Skeletal muscle tissue (tissue), 5 donors: ENCODE results near the gene HMGA1. TPM values are rescaled to one million over a fixed set of nuclear protein-coding genes. Genes with fewer than 3 reads are reported as not detected.
A peak's percentile ranks its signal among the peaks of the same experiment; 100 is the strongest.

Experiments
- H3K27ac ChIP-seq: one replicate; pipeline ENCODE4 v1.7.0; 2013; ENCODE audit warnings: mild to moderate bottlenecking, low read depth, low read length, inconsistent platforms
- H3K27me3 ChIP-seq, 3 donors: one replicate each; pipeline ENCODE4 v1.7.0; 2013; ENCODE audit warnings: low read length in 3 of 3; ENCODE audit not compliant: control insufficient read depth in 3 of 3, insufficient read depth in 3 of 3
- H3K36me3 ChIP-seq, 3 donors: one replicate each; pipeline ENCODE4 v1.7.0; 2013; ENCODE audit warnings: low read length in 3 of 3; ENCODE audit not compliant: control insufficient read depth in 3 of 3, insufficient read depth in 3 of 3
- H3K4me1 ChIP-seq, 3 donors: one replicate each; pipeline ENCODE4 v1.7.0; 2013; ENCODE audit warnings: low read length in 3 of 3, mild to moderate bottlenecking in 3 of 3; ENCODE audit not compliant: control insufficient read depth in 3 of 3, insufficient read depth in 3 of 3
- H3K4me3 ChIP-seq, 3 donors: one replicate each; pipeline ENCODE4 v1.7.0; 2013; ENCODE audit warnings: low read length in 3 of 3
- H3K9ac ChIP-seq, 3 donors: one replicate each; pipeline ENCODE4 v1.7.0; 2013; ENCODE audit warnings: low read length in 3 of 3, mild to moderate bottlenecking in 3 of 3, moderate library complexity in 2 of 3, low read depth in 1 of 3
- H3K9me3 ChIP-seq, 3 donors: one replicate each; pipeline ENCODE4 v1.7.0; 2013; ENCODE audit warnings: low read length in 3 of 3; ENCODE audit not compliant: control insufficient read depth in 3 of 3
- small RNA-seq: library from RNA; depleted of rRNA; stranded (forward); fragments of <200 nt; gene quantifications from one replicate; pipeline ENCODE3, GENCODE V24; 2014
- total RNA-seq: library from RNA; depleted of rRNA; stranded (reverse); fragments of >200 nt; gene quantifications from one replicate; pipeline ENCODE4 v1.2.3, GENCODE V29; 2014
- donor health status: Osteomylitis.

Gene HMGA1
- total RNA-seq, 1 donor from 2014 or later, result 20.4 TPM

GRCh38 chr6:34284563-34285447 is 48.1 kb downstream of the HMGA1 start:
- H3K4me3 ChIP-seq, result no peak overlapping the region
- H3K27me3 ChIP-seq, result no peaks in the 10 kb centered on the region
- peak overlapping the region; percentile 54 for H3K27ac ChIP-seq
- H3K4me1 ChIP-seq, result peaks cover 18 to 32% (median 23%) of the 10 kb centered on the region in 3 donors
- H3K9me3 ChIP-seq, result no peaks in the 10 kb centered on the region
- H3K36me3 ChIP-seq, result peaks cover 5 to 16% (median 13%) of the 10 kb centered on the region in 3 donors
- no peak overlapping the region for H3K9ac ChIP-seq

- Histone ChIP-seq H3K36me3 (peaks cover 5 to 16% (median 13%) of the 10 kb centered on the region in 3 donors), H3K4me1 (peaks cover 22 to 28% (median 22%) of the 10 kb centered on the region in 3 donors), H3K9ac (no peak overlapping the region), H3K9me3 (no peaks in the 10 kb centered on the region), H3K4me3 (no peak overlapping the region), H3K27ac (peak overlapping the region; percentile 54), H3K27me3 (no peaks in the 10 kb centered on the region)
Observed at GRCh38 chr6:34285448-34286164, 48.9 kb downstream of the HMGA1 start.

GRCh38 chr6:34288581-34288980 is 51.9 kb downstream of the HMGA1 start:
- Histone ChIP-seq H3K4me3 (no peak overlapping the region), H3K27me3 (no peaks in the 10 kb centered on the region), H3K36me3 (peaks cover 16 to 34% (median 27%) of the 10 kb centered on the region in 3 donors), H3K27ac (peak overlapping the region; percentile 20), H3K9me3 (no peaks in the 10 kb centered on the region), H3K9ac (no peak overlapping the region), H3K4me1 (peaks cover 21 to 39% (median 22%) of the 10 kb centered on the region in 3 donors)

GRCh38 chr6:34289137-34289536 is 52.5 kb downstream of the HMGA1 start:
- Histone ChIP-seq H3K9ac (no peak overlapping the region), H3K4me1 (peaks cover 22 to 36% (median 24%) of the 10 kb centered on the region in 3 donors)

GRCh38 chr6:34292954-34293353 is 56.3 kb downstream of the HMGA1 start:
- no peak overlapping the region for H3K4me3 ChIP-seq
- H3K9me3 ChIP-seq, result no peaks in the 10 kb centered on the region
- H3K27ac ChIP-seq, result peak overlapping the region; percentile 10
- H3K9ac ChIP-seq, result no peak overlapping the region
- H3K36me3 ChIP-seq, result peaks cover 15 to 23% (median 23%) of the 10 kb centered on the region in 3 donors
- no peaks in the 10 kb centered on the region for H3K27me3 ChIP-seq
- H3K4me1 ChIP-seq, result peaks cover 23 to 38% (median 32%) of the 10 kb centered on the region in 3 donors

More at GRCh38 chr6:34289137-34289536, 52.5 kb downstream of the HMGA1 start:
- no peaks in the 10 kb centered on the region for H3K9me3 ChIP-seq
- H3K27ac ChIP-seq, result peak overlapping the region; percentile 20
- no peaks in the 10 kb centered on the region for H3K27me3 ChIP-seq
- H3K4me3 ChIP-seq, result no peak overlapping the region
- H3K36me3 ChIP-seq, result peaks cover 17 to 36% (median 27%) of the 10 kb centered on the region in 3 donors

- Histone ChIP-seq H3K4me3 (no peak overlapping the region), H3K9me3 (no peaks in the 10 kb centered on the region), H3K27me3 (no peaks in the 10 kb centered on the region), H3K4me1 (peaks cover 24 to 45% (median 37%) of the 10 kb centered on the region in 3 donors), H3K9ac (peak overlapping the region in 1 of 3 donors; percentile 19), H3K36me3 (peaks cover 12 to 23% (median 23%) of the 10 kb centered on the region in 3 donors), H3K27ac (peak overlapping the region; percentile 28)
Observed at GRCh38 chr6:34295721-34296120, 59.0 kb downstream of the HMGA1 start.

Small RNA genes within 50 kb of the gene (small RNA-seq; reads per million reads assigned to genes)
- gene MIR6835, result not detected

Other genes starting within 250 kb of the HMGA1 start
- 1.6 TPM for gene GRM4, start 90.8 kb upstream of the HMGA1 start, total RNA-seq
- gene SMIM29, start 12.1 kb downstream of the HMGA1 start, total RNA-seq, result 5.2 TPM
- 28.7 TPM for gene NUDT3, start 155.8 kb downstream of the HMGA1 start, total RNA-seq
- gene RPS10, start 189.2 kb downstream of the HMGA1 start, total RNA-seq, result 1,815 TPM
- under 0.01 TPM for gene PACSIN1, start 229.2 kb downstream of the HMGA1 start, total RNA-seq